Epithelial cell of esophagus (primary cell): ENCODE measurements around the gene PSMG3.

Experiments used
- DNase-seq: peaks from one replicate; pipeline ENCODE4 v3.0.0; 2010; ENCODE audit warnings: low read depth
- H3K4me3 ChIP-seq: 2 replicates; pipeline ENCODE4 v1.5.1; 2011; ENCODE audit warnings: mild to moderate bottlenecking, low read length, control low read depth
- CTCF ChIP-seq: IDR thresholded peaks from 2 replicates; pipeline ENCODE4 v1.5.1; 2011; ENCODE audit warnings: low read depth, mild to moderate bottlenecking, low read length, control low read depth, inconsistent platforms; ENCODE audit not compliant: insufficient read depth; ENCODE audit errors: missing control alignments

PSMG3 gene

GRCh38 chr7:1593091-1593866 is 23.4 kb upstream of the PSMG3 start:
- no peak for TF ChIP-seq CTCF
- DNase-seq, result no peak
- H3K4me3 ChIP-seq, result no peak overlapping the region

DNA sequence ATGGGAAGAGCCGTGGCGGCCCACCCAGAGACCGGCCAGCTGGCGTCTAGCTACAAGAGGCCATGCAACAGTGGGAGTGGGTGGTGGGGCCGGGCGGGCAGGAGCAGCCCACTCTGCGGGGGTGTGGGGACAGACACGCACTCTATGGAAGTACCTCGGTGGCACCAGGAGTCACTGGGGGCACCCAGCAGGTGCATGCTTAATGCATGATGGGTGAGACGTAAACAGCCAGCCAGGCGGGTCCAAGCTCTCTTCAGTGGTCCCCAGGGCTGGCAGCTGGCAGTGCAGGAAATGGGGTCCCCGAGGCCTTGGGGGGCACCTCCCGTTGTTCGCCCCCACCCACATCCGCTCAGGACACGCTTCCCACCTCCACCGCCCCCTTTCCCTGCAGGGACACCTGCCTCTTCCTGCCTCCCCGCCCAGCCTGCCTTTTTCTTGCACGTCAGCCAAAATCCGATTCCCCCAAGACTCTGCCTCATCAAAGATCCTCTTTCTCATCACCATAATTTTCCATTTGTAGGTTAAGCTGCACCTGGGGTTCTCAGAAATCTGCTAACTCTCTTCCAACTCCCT is 22.6 kb upstream of the PSMG3 start:
- no peak for TF ChIP-seq CTCF
- H3K4me3 ChIP-seq, result no peak overlapping the region
- no peak for DNase-seq

- DNase-seq, result no peak
- H3K4me3 ChIP-seq, result no peak overlapping the region
- no peak for TF ChIP-seq CTCF
Measured at GRCh38 chr7:1591876-1592275, 22.0 kb upstream of the PSMG3 start.

DNA sequence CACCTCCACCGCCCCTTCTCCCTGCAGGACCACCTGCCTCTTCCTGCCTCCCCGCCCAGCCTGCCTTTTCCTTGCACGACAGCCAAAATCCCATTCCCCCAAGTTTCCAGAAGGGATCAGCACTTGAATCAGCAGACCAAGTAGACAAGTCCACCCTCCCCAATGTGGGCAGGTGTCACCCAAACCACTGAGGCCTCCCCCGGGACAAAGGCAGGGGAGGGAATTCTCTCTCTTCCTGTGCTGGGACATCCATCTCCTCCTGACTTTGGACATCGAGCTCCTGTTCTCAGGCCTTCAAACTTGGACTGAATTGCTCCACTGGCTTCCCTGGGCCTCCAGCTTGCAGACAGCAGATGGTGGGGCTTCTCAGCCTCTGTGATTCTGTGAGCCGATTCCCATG is 21.6 kb upstream of the PSMG3 start:
- no peak for DNase-seq
- H3K4me3 ChIP-seq, result no peak overlapping the region
- TF ChIP-seq CTCF, result no peak

- TF ChIP-seq CTCF, result no peak
- no peak overlapping the region for H3K4me3 ChIP-seq
Measured at GRCh38 chr7:1590887-1591286, 21.1 kb upstream of the PSMG3 start.

DNA sequence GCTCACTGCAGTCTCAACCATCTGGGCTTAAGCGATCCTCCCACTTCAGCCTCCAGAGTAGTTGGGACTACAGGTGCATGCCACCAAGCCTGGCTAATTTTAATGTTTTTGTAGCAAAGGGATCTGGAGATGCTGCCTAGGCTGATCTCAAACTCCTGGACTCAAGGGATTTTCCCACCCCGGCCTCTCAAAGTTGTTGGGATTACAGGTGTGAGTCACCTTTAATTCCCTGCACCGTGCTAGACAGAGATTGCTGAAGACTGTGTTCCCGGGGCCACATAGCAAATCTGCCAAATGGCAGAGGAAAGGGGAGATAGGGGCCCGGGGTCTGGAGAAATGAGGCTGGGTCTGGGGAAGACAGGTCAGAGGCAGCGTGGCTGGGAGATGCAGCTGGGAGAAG is 20.6 kb upstream of the PSMG3 start:
- no peak for DNase-seq
- no peak for TF ChIP-seq CTCF

More at GRCh38 chr7:1590887-1591286, 21.1 kb upstream of the PSMG3 start:
- DNase-seq, result no peak

DNA sequence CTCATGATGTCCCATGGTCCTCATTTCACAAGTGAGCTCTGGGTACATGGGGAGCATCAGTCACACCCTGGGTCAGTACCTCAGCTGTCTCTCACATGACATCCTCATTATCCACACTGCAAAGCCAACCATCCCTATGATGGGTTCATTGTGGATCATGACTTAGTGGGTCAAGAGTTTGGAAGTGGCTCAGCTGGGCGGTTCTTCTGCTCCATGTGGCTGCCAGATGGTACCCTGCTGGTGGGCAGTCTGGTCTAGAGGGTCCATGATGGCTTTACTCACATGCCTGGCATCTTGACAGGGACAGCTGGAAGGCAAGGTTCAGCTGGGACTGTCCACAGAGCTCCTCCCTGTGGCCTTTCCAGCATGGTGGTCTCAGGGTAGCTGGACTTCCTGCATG is 19.1 kb upstream of the PSMG3 start:
- H3K4me3 ChIP-seq, result no peak overlapping the region
- no peak for DNase-seq
- TF ChIP-seq CTCF, result no peak

More for the DNA sequence above, 20.6 kb upstream of the PSMG3 start:
- no peak overlapping the region for H3K4me3 ChIP-seq
